HepG2 (cell line): ENCODE data around the gene CBFA2T2. TPM values are rescaled to one million over a fixed set of nuclear protein-coding genes. Genes with fewer than 3 reads are reported as not detected.
A peak's percentile ranks its signal among the peaks of the same experiment; 100 is the strongest.

Source experiments
- CC2D1A ChIP-seq: sonication (generic); formaldehyde crosslinking; IDR thresholded peaks from 2 replicates; pipeline ENCODE4 v1.8.1; 2023; ENCODE audit warnings: mild to moderate bottlenecking, missing genetic modification reagents
- DR1 ChIP-seq: sonication (generic); formaldehyde crosslinking; IDR thresholded peaks from 2 replicates; pipeline ENCODE4 v1.8.0; 2021; ENCODE audit warnings: mild to moderate bottlenecking, missing genetic modification reagents, inconsistent platforms
- ETV5 ChIP-seq: IDR thresholded peaks from 2 replicates; pipeline ENCODE4 v1.6.1; 2018; ENCODE audit warnings: missing biosample characterization, missing genetic modification reagents, inconsistent platforms, borderline replicate concordance
- KDM1A ChIP-seq: IDR thresholded peaks from 2 replicates; pipeline ENCODE4 v1.6.1; 2016; ENCODE audit warnings: missing compliant biosample characterization
- KMT2A ChIP-seq: sonication (generic); formaldehyde crosslinking; IDR thresholded peaks from 2 replicates; pipeline ENCODE4 v1.4.0; 2020; ENCODE audit warnings: missing genetic modification reagents
- MYC ChIP-seq: sonication (generic); formaldehyde crosslinking; IDR thresholded peaks from 2 replicates; pipeline ENCODE4 v1.9.0; 2021; ENCODE audit warnings: missing genetic modification reagents, borderline replicate concordance
- NFYB ChIP-seq: sonication (generic); formaldehyde crosslinking; IDR thresholded peaks from 2 replicates; pipeline ENCODE4 v1.4.0; 2020; ENCODE audit warnings: missing genetic modification reagents
- NRL ChIP-seq: sonication (generic); formaldehyde crosslinking; IDR thresholded peaks from 2 replicates; pipeline ENCODE4 v1.5.0; 2020; ENCODE audit warnings: missing genetic modification reagents, mild to moderate bottlenecking, moderate library complexity, borderline replicate concordance
- POGZ ChIP-seq: sonication (generic); formaldehyde crosslinking; IDR thresholded peaks from 2 replicates; pipeline ENCODE4 v1.4.0; 2020; ENCODE audit warnings: mild to moderate bottlenecking, missing genetic modification reagents
- SAFB2 ChIP-seq: sonication (generic); formaldehyde crosslinking; IDR thresholded peaks from 2 replicates; pipeline ENCODE4 v1.5.1; 2020; ENCODE audit warnings: missing genetic modification reagents, low read depth, mild to moderate bottlenecking, borderline replicate concordance
- SP2 ChIP-seq: sonication (generic); formaldehyde crosslinking; IDR thresholded peaks from 2 replicates; pipeline ENCODE4 v1.5.1; 2020; ENCODE audit warnings: mild to moderate bottlenecking, missing genetic modification reagents
- SSRP1 ChIP-seq: IDR thresholded peaks from 2 replicates; pipeline ENCODE4 v1.6.1; 2016; ENCODE audit warnings: control low read depth
- TARDBP ChIP-seq: sonication (generic); formaldehyde crosslinking; IDR thresholded peaks from 2 replicates; pipeline ENCODE4 v1.8.0; 2022; ENCODE audit warnings: mild to moderate bottlenecking, missing genetic modification reagents
- ZNF224 ChIP-seq: sonication (generic); formaldehyde crosslinking; IDR thresholded peaks from 2 replicates; pipeline ENCODE4 v1.5.0; 2020; ENCODE audit warnings: mild to moderate bottlenecking, missing genetic modification reagents
- ZNF264 ChIP-seq: sonication (generic); formaldehyde crosslinking; IDR thresholded peaks from 2 replicates; pipeline ENCODE4 v1.4.0; 2020; ENCODE audit warnings: missing genetic modification reagents
- ZNF333 ChIP-seq: sonication (generic); formaldehyde crosslinking; IDR thresholded peaks from 2 replicates; pipeline ENCODE4 v1.4.0; 2020; ENCODE audit warnings: mild to moderate bottlenecking, missing genetic modification reagents, borderline replicate concordance
- ZNF44 ChIP-seq: sonication (generic); formaldehyde crosslinking; IDR thresholded peaks from 2 replicates; pipeline ENCODE4 v1.5.1; 2020; ENCODE audit warnings: mild to moderate bottlenecking, missing genetic modification reagents
- ZNF562 ChIP-seq: sonication (generic); formaldehyde crosslinking; IDR thresholded peaks from 2 replicates; pipeline ENCODE4 v1.8.0; 2022; ENCODE audit warnings: missing genetic modification reagents, borderline replicate concordance
- polyA plus RNA-seq, 8 experiments: library from polyadenylated mRNA; depleted of rRNA in 3 of 8; stranded (reverse) in 7 of 8; unstranded in 1 of 8; fragments of >200 nt; fragmentation: Illumina TruSeq in 4 of 8; extraction: Trizol in 4 of 8; gene quantifications; 2 replicates each; pipeline versions ENCODE4 v1.2.1 to v1.2.3, GENCODE V29; 2011 to 2016; ENCODE audit warnings: low read depth in 4 of 8, missing spikeins in 1 of 8, mixed read lengths in 1 of 8; ENCODE audit not compliant: insufficient read depth in 1 of 8
- total RNA-seq, 5 experiments: library from RNA; depleted of rRNA; stranded (reverse); fragments of >200 nt; fragmentation: Illumina TruSeq; extraction: Trizol; gene quantifications; 2 replicates each; pipeline ENCODE4 v1.2.3, GENCODE V29; 2016; ENCODE audit warnings: low read depth in 1 of 5
- TF ChIP-seq, protein P1 (sequence below): sonication (generic); formaldehyde crosslinking; IDR thresholded peaks from 2 replicates; pipeline ENCODE4 v1.4.0; 2020; ENCODE audit warnings: mild to moderate bottlenecking, low read depth, missing genetic modification reagents
- TF ChIP-seq, protein P2 (sequence below), 2 experiments: fragments of 450-650 bp in 1 of 2; sonication (generic) in 1 of 2; formaldehyde crosslinking; IDR thresholded peaks; 2 replicates each; pipeline versions ENCODE4 v1.5.0 to v1.8.0; 2020 to 2022; ENCODE audit warnings: mild to moderate bottlenecking in 1 of 2, missing genetic modification reagents in 1 of 2
- TF ChIP-seq, protein P3 (sequence below): sonication (generic); formaldehyde crosslinking; IDR thresholded peaks from 2 replicates; pipeline ENCODE4 v1.4.0; 2020; ENCODE audit warnings: missing genetic modification reagents
- TF ChIP-seq, protein P4 (sequence below): sonication (generic); formaldehyde crosslinking; IDR thresholded peaks from 2 replicates; pipeline ENCODE4 v1.4.0; 2020; ENCODE audit warnings: missing genetic modification reagents

CBFA2T2 gene
- total and polyA plus RNA-seq, 2 of the 13 experiments (the other 11 are each of a cell fraction or from before 2014, with no cell fraction given), result 6.3 to 21.2 TPM

DNA sequence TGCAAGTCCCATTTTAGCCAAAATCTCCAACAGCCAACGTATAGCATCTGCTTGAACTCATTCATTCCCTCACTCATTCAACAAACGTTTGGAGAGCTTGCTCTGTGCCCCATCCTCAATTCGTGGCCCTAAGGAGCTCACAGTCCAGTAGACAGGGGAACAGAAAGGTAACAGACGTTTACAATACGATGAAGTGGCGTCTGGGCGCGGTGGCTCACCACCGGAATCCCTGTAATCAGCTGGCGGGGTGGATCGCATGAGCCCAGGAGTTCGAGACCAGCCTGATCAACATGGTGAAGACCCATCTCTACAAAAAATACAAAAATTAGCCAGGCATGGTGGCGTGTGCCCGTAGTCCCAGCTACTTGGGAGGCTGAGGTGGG lies 197.1 kb downstream of the CBFA2T2 start (continued):
- TF ChIP-seq, protein P1, sequence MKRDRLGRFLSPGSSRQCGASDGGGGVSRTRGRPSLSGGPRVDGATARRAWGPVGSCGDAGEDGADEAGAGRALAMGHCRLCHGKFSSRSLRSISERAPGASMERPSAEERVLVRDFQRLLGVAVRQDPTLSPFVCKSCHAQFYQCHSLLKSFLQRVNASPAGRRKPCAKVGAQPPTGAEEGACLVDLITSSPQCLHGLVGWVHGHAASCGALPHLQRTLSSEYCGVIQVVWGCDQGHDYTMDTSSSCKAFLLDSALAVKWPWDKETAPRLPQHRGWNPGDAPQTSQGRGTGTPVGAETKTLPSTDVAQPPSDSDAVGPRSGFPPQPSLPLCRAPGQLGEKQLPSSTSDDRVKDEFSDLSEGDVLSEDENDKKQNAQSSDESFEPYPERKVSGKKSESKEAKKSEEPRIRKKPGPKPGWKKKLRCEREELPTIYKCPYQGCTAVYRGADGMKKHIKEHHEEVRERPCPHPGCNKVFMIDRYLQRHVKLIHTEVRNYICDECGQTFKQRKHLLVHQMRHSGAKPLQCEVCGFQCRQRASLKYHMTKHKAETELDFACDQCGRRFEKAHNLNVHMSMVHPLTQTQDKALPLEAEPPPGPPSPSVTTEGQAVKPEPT (CRISPR knock-in tag), result no peak
- TF ChIP-seq POGZ (no peak), CC2D1A (CRISPR knock-in tag) (no peak), TARDBP (0 out of 2 replicates have a peak, but pooled peaks have one; percentile 11), MYC (CRISPR knock-in tag) (no peak), ZNF333 (no peak), NFYB (CRISPR knock-in tag) (no peak), ZNF224 (no peak), SSRP1 (CRISPR knock-in tag) (peak; percentile 83; the same call in 1 of the 2 replicates), KMT2A (CRISPR knock-in tag) (no peak), KDM1A (no peak), SAFB2 (CRISPR knock-in tag) (no peak), DR1 (CRISPR knock-in tag) (no peak), ZNF264 (CRISPR knock-in tag) (no peak; the same call in 1 of the 2 replicates), ZNF44 (CRISPR knock-in tag) (no peak), ETV5 (no peak), SP2 (no peak), ZNF562 (CRISPR knock-in tag) (no peak), NRL (CRISPR knock-in tag) (0 out of 2 replicates have a peak, but pooled peaks have one; percentile 32)
- TF ChIP-seq, protein P2, sequence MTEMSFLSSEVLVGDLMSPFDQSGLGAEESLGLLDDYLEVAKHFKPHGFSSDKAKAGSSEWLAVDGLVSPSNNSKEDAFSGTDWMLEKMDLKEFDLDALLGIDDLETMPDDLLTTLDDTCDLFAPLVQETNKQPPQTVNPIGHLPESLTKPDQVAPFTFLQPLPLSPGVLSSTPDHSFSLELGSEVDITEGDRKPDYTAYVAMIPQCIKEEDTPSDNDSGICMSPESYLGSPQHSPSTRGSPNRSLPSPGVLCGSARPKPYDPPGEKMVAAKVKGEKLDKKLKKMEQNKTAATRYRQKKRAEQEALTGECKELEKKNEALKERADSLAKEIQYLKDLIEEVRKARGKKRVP (CRISPR knock-in tag; IDR thresholded peaks at IDR 0.05), result no peak
- TF ChIP-seq, protein P3, sequence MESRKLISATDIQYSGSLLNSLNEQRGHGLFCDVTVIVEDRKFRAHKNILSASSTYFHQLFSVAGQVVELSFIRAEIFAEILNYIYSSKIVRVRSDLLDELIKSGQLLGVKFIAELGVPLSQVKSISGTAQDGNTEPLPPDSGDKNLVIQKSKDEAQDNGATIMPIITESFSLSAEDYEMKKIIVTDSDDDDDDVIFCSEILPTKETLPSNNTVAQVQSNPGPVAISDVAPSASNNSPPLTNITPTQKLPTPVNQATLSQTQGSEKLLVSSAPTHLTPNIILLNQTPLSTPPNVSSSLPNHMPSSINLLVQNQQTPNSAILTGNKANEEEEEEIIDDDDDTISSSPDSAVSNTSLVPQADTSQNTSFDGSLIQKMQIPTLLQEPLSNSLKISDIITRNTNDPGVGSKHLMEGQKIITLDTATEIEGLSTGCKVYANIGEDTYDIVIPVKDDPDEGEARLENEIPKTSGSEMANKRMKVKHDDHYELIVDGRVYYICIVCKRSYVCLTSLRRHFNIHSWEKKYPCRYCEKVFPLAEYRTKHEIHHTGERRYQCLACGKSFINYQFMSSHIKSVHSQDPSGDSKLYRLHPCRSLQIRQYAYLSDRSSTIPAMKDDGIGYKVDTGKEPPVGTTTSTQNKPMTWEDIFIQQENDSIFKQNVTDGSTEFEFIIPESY (CRISPR knock-in tag), result 0 out of 2 replicates have a peak, but pooled peaks have one; percentile 14
- TF ChIP-seq, protein P4, sequence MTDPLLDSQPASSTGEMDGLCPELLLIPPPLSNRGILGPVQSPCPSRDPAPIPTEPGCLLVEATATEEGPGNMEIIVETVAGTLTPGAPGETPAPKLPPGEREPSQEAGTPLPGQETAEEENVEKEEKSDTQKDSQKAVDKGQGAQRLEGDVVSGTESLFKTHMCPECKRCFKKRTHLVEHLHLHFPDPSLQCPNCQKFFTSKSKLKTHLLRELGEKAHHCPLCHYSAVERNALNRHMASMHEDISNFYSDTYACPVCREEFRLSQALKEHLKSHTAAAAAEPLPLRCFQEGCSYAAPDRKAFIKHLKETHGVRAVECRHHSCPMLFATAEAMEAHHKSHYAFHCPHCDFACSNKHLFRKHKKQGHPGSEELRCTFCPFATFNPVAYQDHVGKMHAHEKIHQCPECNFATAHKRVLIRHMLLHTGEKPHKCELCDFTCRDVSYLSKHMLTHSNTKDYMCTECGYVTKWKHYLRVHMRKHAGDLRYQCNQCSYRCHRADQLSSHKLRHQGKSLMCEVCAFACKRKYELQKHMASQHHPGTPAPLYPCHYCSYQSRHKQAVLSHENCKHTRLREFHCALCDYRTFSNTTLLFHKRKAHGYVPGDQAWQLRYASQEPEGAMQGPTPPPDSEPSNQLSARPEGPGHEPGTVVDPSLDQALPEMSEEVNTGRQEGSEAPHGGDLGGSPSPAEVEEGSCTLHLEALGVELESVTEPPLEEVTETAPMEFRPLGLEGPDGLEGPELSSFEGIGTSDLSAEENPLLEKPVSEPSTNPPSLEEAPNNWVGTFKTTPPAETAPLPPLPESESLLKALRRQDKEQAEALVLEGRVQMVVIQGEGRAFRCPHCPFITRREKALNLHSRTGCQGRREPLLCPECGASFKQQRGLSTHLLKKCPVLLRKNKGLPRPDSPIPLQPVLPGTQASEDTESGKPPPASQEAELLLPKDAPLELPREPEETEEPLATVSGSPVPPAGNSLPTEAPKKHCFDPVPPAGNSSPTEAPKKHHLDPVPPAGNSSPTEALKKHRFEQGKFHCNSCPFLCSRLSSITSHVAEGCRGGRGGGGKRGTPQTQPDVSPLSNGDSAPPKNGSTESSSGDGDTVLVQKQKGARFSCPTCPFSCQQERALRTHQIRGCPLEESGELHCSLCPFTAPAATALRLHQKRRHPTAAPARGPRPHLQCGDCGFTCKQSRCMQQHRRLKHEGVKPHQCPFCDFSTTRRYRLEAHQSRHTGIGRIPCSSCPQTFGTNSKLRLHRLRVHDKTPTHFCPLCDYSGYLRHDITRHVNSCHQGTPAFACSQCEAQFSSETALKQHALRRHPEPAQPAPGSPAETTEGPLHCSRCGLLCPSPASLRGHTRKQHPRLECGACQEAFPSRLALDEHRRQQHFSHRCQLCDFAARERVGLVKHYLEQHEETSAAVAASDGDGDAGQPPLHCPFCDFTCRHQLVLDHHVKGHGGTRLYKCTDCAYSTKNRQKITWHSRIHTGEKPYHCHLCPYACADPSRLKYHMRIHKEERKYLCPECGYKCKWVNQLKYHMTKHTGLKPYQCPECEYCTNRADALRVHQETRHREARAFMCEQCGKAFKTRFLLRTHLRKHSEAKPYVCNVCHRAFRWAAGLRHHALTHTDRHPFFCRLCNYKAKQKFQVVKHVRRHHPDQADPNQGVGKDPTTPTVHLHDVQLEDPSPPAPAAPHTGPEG (CRISPR knock-in tag), result 0 out of 2 replicates have a peak, but pooled peaks have one; percentile 8
